Endothelial cell of umbilical vein (primary cell): ENCODE data around the gene TCP11.
"Not testable (repeated sequence)": the region's sequence is repeated elsewhere in the genome, so short reads cannot be mapped to it uniquely, and the experiment has no call there.

ENCODE experiments used
- CTCF ChIP-seq, 2 donors: IDR thresholded peaks; 1 replicate in 1 of 2; 2 replicates in 1 of 2; pipeline ENCODE4 v1.5.1; 2011; ENCODE audit warnings: low read length in 2 of 2, mild to moderate bottlenecking in 2 of 2, moderate library complexity in 2 of 2, control low read depth in 1 of 2, inconsistent platforms in 1 of 2, low read depth in 1 of 2; ENCODE audit not compliant: insufficient read depth in 1 of 2; ENCODE audit errors: extremely low read depth in 1 of 2
- POLR2AphosphoS5 ChIP-seq: IDR thresholded peaks from 2 replicates; pipeline ENCODE4 v1.6.1; 2012; ENCODE audit warnings: low read depth, mild to moderate bottlenecking, control low read depth, low read length, moderate library complexity; ENCODE audit not compliant: insufficient read depth

GRCh38 chr6:35138191-35138590, 2.9 kb downstream of the TCP11 start:
- TF ChIP-seq CTCF (IDR thresholded peaks at IDR 0.05; ENCODE audit: extremely low read depth in 1 of 2, insufficient read depth in 1 of 2, low read depth in 1 of 2, low read length in 2 of 2); POLR2AphosphoS5: not testable (repeated sequence)
